ENCODE data around the gene ITGB1BP1.

DNA sequence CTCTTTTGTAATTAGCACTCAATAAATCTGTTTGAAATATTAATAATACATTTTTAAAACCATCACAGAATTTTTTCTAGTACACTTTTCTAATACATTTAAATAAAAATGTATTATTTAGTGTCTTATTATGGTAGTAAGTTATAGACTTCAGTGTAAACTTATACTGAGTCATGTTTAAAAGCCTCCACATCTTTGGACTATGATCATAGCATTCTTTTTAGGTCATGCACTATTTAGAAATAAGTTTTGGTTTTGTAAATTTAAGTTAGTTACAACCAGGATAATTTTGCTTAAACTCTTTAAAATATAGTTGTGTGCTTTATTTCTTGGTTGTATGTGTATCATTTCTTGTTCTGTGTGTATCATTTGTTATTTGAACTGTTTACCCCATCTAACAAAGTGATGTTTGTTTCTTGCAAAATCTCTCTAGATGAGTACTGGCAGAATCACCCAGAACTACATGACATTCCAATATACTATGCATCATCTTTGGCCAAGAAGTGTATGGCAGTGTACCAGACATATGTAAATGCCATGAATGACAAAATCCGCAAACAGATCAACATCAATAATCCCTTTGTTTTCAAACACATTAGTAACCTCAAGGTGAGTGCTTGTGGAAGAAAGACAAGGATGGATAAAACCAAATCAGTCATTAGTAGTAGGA is 16.9 kb upstream of the ITGB1BP1 start:
- TF ChIP-seq, protein P1, sequence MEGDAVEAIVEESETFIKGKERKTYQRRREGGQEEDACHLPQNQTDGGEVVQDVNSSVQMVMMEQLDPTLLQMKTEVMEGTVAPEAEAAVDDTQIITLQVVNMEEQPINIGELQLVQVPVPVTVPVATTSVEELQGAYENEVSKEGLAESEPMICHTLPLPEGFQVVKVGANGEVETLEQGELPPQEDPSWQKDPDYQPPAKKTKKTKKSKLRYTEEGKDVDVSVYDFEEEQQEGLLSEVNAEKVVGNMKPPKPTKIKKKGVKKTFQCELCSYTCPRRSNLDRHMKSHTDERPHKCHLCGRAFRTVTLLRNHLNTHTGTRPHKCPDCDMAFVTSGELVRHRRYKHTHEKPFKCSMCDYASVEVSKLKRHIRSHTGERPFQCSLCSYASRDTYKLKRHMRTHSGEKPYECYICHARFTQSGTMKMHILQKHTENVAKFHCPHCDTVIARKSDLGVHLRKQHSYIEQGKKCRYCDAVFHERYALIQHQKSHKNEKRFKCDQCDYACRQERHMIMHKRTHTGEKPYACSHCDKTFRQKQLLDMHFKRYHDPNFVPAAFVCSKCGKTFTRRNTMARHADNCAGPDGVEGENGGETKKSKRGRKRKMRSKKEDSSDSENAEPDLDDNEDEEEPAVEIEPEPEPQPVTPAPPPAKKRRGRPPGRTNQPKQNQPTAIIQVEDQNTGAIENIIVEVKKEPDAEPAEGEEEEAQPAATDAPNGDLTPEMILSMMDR (IDR thresholded peaks at IDR 0.05; ENCODE audit: low read length): no peak
- TF ChIP-seq EZH2phosphoT487 (IDR thresholded peaks at IDR 0.05; ENCODE audit: low read length): no peak
- TF ChIP-seq EZH2 (optimal IDR thresholded peaks at IDR 0.05; ENCODE audit: low read depth, low read length): no peak

Data from MM.1S (cell line).